Astrocyte of the spinal cord (primary cell): ENCODE data around the gene USP35.
A peak's percentile ranks its signal among the peaks of the same experiment; 100 is the strongest.
"Not testable (repeated sequence)": the region's sequence is repeated elsewhere in the genome, so short reads cannot be mapped to it uniquely, and the experiment has no call there.

Experiments used
- DNase-seq: peaks from one replicate; pipeline ENCODE4 v3.0.0; 2011; ENCODE audit warnings: low read depth, low spot score
- H3K4me3 ChIP-seq: 2 replicates; pipeline ENCODE4 v1.5.1; 2011; ENCODE audit warnings: low read depth, mild to moderate bottlenecking, low read length, moderate library complexity
- in situ Hi-C: cut with HindIII; loops from 2 replicates; pipeline ENCODE4 v1.10.0; 2017; ENCODE audit warnings: low sequenced_read_pairs
- TF ChIP-seq, protein P1 (sequence below): IDR thresholded peaks from 2 replicates; pipeline ENCODE4 v1.5.1; 2012; ENCODE audit warnings: low read depth, mild to moderate bottlenecking, low read length, inconsistent platforms

Gene USP35

DNA sequence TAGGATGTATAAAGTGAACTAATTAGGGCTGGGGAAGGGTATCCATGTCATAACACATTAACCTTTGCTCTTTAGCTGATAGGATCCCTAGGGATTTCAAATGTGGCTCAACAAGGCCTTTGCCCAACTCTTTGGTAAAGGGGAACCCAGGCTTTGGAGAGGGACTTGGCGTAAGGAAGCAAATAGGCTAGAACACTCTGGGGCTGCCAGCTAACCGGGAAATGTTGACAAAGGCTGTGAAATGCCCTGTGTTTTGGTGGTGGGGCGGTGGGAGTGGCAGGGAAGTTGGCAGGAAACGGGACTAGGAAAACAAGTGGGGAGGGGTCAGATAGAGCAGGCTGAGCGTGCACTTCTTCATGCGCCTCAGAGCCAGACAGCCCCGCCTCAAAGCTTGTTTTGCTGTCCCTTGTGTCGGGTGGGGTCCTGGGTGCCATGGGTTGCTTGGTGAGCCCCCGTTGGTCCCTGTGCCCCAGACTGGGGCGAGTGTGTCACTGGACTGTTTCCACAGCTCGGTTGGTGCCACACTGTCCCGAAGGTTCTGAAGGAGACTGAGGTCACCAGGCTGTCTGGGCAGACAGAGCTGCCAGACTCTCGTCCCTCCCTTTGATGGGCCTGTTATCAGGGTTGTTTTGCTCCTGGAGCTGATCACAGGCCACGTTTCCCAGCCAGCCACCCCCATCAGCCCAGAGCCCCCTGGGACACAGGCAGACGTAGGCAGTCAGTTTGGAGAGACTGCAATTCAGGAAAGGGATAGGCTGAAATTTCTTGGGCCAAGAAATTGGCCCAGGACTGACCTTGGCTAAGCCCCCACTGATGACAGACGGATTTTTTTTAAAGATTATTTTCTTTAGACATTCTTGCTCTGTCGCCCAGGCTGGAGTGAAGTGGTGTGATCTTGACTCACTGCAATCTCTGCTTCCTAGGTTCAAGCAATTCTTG is 19.9 kb upstream of the USP35 start:
- peak; percentile 88 for DNase-seq
- no peak overlapping the region for H3K4me3 ChIP-seq
- in situ Hi-C loops, result no loop called here
- TF ChIP-seq, protein P1, sequence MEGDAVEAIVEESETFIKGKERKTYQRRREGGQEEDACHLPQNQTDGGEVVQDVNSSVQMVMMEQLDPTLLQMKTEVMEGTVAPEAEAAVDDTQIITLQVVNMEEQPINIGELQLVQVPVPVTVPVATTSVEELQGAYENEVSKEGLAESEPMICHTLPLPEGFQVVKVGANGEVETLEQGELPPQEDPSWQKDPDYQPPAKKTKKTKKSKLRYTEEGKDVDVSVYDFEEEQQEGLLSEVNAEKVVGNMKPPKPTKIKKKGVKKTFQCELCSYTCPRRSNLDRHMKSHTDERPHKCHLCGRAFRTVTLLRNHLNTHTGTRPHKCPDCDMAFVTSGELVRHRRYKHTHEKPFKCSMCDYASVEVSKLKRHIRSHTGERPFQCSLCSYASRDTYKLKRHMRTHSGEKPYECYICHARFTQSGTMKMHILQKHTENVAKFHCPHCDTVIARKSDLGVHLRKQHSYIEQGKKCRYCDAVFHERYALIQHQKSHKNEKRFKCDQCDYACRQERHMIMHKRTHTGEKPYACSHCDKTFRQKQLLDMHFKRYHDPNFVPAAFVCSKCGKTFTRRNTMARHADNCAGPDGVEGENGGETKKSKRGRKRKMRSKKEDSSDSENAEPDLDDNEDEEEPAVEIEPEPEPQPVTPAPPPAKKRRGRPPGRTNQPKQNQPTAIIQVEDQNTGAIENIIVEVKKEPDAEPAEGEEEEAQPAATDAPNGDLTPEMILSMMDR, result no peak

DNA sequence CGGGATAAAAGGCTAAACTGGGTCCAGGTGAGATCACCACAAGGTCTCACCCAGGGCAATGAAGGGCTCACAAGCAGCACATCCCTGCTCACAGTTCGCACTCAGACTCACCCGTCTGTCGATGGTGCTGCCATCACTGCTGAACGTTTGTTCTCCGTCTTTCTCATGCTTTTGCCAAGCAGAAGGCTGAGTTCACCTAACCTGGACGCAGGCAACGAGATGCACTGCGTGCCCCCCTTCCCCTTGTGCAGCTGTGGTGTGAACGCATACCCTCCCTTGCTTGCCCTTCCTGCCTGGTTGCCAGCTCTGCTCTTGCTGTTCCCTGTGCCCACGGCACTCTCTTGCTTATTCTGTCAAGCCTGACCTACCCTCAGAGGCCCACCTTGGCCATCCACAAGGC is 18.3 kb upstream of the USP35 start:
- no peak for DNase-seq
- TF ChIP-seq, protein P1, result no peak
- H3K4me3 ChIP-seq, result no peak overlapping the region
- in situ Hi-C loops, result no loop called here

DNA sequence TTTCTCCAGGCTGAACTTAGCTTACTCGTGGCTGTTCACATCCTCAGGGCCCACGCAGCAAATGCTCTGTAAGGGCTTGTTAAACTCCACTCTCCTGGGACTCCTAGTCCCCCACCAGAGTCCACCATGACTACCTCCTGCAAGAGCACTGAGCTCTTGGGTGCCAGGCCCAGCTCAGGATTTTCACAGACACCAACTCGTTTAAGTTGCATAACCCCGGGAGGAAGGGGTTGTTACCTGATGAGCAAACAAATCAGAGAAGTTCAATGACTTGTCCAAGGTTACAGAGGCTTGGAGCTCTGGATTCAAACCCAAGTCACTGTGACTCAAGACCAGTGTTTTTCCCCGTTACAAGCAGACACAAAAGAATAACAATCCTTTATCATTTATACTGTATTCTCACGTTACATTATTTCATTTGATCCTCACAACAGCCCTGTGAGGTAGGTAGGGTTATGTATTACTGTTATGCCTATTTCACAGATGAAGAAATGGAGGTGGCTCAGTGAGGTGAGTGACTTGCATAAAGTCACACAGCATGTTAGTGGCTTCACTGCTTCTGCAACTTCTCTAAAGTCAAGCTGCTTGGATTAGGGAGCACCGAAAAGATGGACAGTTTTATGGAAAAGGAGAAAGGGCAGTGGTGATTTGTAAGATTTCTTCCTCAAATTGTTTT is 17.7 kb upstream of the USP35 start:
- H3K4me3 ChIP-seq, result no peak overlapping the region
- no peak for DNase-seq
- TF ChIP-seq, protein P1, result no peak
- in situ Hi-C loops, result no loop called here

DNA sequence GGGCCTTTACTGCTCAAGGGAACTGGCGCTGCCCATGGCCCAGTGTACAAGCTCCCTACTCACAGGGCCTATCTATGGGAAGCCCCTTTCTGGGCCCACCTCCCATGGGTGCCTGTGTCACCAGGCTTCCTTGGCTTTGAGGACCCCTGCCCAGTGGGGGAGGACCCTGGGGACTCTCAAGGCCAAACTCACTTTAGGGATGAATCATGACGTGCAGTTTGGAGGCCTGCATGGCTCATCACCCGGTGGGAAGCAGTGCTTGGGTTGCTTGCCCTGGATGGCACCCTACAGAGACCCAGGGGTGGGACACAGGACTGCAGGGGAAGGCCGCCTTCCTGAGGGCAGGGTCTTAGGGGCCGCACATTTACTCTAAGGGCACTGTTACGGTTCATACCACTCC is 16.8 kb upstream of the USP35 start:
- H3K4me3 ChIP-seq, result no peak overlapping the region
- DNase-seq, result no peak
- in situ Hi-C loops, result no loop called here
- TF ChIP-seq, protein P1, result no peak

DNA sequence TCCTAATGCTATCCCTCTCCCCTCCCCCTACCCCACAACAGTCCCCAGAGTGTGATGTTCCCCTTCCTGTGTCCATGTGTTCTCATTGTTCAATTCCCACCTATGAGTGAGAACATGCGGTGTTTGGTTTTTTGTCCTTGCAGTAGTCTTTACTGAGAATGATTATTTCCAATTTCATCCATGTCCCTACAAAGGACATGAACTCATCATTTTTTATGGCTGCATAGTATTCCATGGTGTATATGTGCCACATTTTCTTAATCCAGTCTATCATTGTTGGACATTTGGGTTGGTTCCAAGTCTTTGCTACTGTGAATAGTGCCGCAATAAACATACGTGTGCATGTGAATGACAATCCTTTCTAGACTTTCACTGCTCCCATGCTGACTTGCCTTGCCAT is 12.9 kb upstream of the USP35 start:
- in situ Hi-C loops, H3K4me3 ChIP-seq, DNase-seq: not testable (repeated sequence)

DNA sequence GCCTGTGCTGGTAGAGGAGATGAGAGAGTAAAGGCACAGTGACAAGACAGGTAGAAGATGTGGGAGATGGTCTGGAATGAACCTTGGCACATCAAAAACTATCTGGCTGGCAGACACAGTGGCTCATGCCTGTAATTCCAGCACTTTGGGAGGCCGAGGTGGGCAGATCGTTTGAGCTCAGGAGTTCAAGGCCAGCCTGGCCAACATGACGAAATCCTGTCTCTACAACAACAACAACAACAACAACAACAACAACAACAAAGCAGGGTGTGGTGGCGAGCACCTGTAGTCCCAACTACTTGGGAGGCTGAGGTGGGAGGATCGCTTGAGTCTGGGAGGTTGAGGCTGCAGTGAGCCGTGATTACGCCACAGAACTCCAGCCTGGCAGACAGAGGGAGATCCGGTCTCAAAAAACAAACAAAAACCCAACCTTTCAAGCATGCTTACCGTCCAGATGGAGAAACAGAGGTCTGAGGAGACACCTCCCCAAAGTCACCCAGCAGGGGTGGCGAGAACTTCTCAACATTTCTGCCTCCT is 12.0 kb upstream of the USP35 start:
- TF ChIP-seq, protein P1, result no peak
- in situ Hi-C loops, result no loop called here
- H3K4me3 ChIP-seq, result no peak overlapping the region
- no peak for DNase-seq

DNA sequence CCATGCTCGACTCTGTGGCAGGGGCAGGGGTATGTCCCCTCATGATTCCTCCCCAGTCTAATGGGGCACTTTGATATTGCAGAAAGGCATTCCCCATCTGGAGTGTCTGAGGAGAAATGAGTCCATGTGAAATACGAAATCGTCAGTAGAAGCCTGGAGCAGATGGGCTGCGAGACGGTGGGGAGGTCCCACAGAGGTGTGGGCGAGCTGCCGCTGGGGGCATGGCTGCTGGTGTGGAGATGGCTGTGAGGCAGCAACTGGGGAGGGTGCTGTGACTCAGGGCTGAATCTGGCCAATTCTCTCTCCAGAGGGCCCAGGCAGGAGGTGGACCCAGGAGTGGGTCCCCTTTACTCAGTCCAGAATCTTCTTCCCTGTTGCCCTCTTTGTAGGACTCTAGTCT is 11.5 kb upstream of the USP35 start:
- TF ChIP-seq, protein P1, result no peak
- no peak for DNase-seq
- in situ Hi-C loops, result no loop called here
- H3K4me3 ChIP-seq, result no peak overlapping the region
